IMR-90 (cell line): ENCODE measurements around the gene ZNF207. TPM values are rescaled to one million over a fixed set of nuclear protein-coding genes. Genes with fewer than 3 reads are reported as not detected.

ENCODE experiments used
- ATAC-seq: fragments of 200-7000 bp; cut with Tn5 transposase; 2 replicates; pipeline ENCODE4 v1.9.1; 2020; ENCODE audit warnings: low read depth, mild to moderate bottlenecking, moderate library complexity
- BruUV-seq: library from RNA; stranded (reverse); fragments of 400-500 nt; replicated peaks from 2 replicates; lab custom pipeline; 2021; lab: Mats Ljungman, UMichigan
- CTCF ChIA-PET: fragments of 300-600 bp; formaldehyde crosslinking; extraction: SDS; loops from one replicate; lab custom pipeline; 2021; ENCODE audit warnings: antibody characterized with exemption; lab: Yijun Ruan, JAX
- POLR2A ChIA-PET: fragments of 300-600 bp; sonication (Branson Sonifier 250); formaldehyde crosslinking; loops from one replicate; lab custom pipeline; 2022; ENCODE audit warnings: antibody characterized with exemption; ENCODE audit not compliant: unreplicated experiment; lab: Charles Lee
- DNase-seq: peaks from one replicate; pipeline ENCODE4 v3.0.0; 2013
- H2AFZ ChIP-seq: replicated peaks from 2 replicates; pipeline ENCODE3; 2013; ENCODE audit warnings: low read length, mild to moderate bottlenecking; ENCODE audit not compliant: poor library complexity
- H2AK5ac ChIP-seq: 2 replicates; pipeline ENCODE4 v1.6.1; 2013; ENCODE audit warnings: low read depth, low read length, inconsistent platforms
- H2AK9ac ChIP-seq: replicated peaks from 2 replicates; pipeline ENCODE3; 2013; ENCODE audit warnings: mild to moderate bottlenecking, low read depth, low read length, moderate library complexity; ENCODE audit not compliant: poor library complexity
- H2BK120ac ChIP-seq: 2 replicates; pipeline ENCODE4 v1.6.1; 2013; ENCODE audit warnings: low read depth, low read length, inconsistent platforms
- H2BK15ac ChIP-seq: 3 replicates; pipeline ENCODE4 v1.6.1; 2013; ENCODE audit warnings: low read depth, low read length, inconsistent platforms
- H2BK20ac ChIP-seq: 2 replicates; pipeline ENCODE4 v1.6.1; 2013; ENCODE audit warnings: low read depth, mild to moderate bottlenecking, inconsistent platforms, low read length, moderate library complexity
- H2BK5ac ChIP-seq: 2 replicates; pipeline ENCODE4 v1.6.1; 2013; ENCODE audit warnings: mild to moderate bottlenecking, low read depth, low read length, inconsistent platforms; ENCODE audit not compliant: poor library complexity, severe bottlenecking
- H3K14ac ChIP-seq: replicated peaks from 2 replicates; pipeline ENCODE4 v1.6.1; 2013; ENCODE audit warnings: low read depth, low read length, inconsistent platforms
- H3K18ac ChIP-seq: 2 replicates; pipeline ENCODE4 v1.6.1; 2013; ENCODE audit warnings: low read depth, low read length, control low read depth
- H3K23ac ChIP-seq: 2 replicates; pipeline ENCODE4 v1.6.1; 2013; ENCODE audit warnings: low read depth, low read length, inconsistent platforms
- H3K27ac ChIP-seq: 2 replicates; pipeline ENCODE4 v1.5.1; 2013; ENCODE audit warnings: mild to moderate bottlenecking, control low read depth, low read length; ENCODE audit not compliant: insufficient read depth
- H3K27me3 ChIP-seq: 2 replicates; pipeline ENCODE4 v1.6.1; 2013; ENCODE audit warnings: low read length; ENCODE audit not compliant: control insufficient read depth, insufficient read depth
- H3K36me3 ChIP-seq: 2 replicates; pipeline ENCODE4 v1.6.1; 2013; ENCODE audit warnings: low read length, mixed read lengths; ENCODE audit not compliant: control insufficient read depth, insufficient read depth
- H3K4ac ChIP-seq: 2 replicates; pipeline ENCODE4 v1.6.1; 2013; ENCODE audit warnings: low read depth, low read length, inconsistent platforms
- H3K4me1 ChIP-seq: 2 replicates; pipeline ENCODE4 v1.6.1; 2013; ENCODE audit warnings: low read length, mixed read lengths; ENCODE audit not compliant: control insufficient read depth, insufficient read depth
- H3K4me2 ChIP-seq: 2 replicates; pipeline ENCODE4 v1.6.1; 2013; ENCODE audit warnings: low read depth, mild to moderate bottlenecking, control low read depth, low read length, moderate library complexity
- H3K4me3 ChIP-seq: 2 replicates; pipeline ENCODE4 v1.5.1; 2013; ENCODE audit warnings: low read depth, mild to moderate bottlenecking, control low read depth, low read length, moderate library complexity; ENCODE audit not compliant: insufficient read depth
- H3K56ac ChIP-seq: 2 replicates; pipeline ENCODE4 v1.6.1; 2013; ENCODE audit warnings: low read length, inconsistent platforms; ENCODE audit not compliant: insufficient read depth; ENCODE audit errors: extremely low read depth
- H3K79me1 ChIP-seq, 2 experiments: 2 replicates each; pipeline ENCODE4 v1.6.1; 2013; ENCODE audit warnings: low read length in 2 of 2, inconsistent platforms in 1 of 2, low read depth in 1 of 2
- H3K9ac ChIP-seq: 2 replicates; pipeline ENCODE4 v1.6.1; 2013; ENCODE audit warnings: low read depth, low read length, control low read depth
- H3K9me1 ChIP-seq: 2 replicates; pipeline ENCODE4 v1.6.1; 2013; ENCODE audit warnings: low read length, inconsistent platforms; ENCODE audit not compliant: insufficient read depth
- H3K9me3 ChIP-seq: 2 replicates; pipeline ENCODE4 v1.6.1; 2013; ENCODE audit warnings: low read length; ENCODE audit not compliant: control insufficient read depth, insufficient read depth
- H4K20me1 ChIP-seq: 2 replicates; pipeline ENCODE4 v1.6.1; 2013; ENCODE audit warnings: low read length, inconsistent platforms; ENCODE audit not compliant: insufficient read depth
- H4K5ac ChIP-seq: 2 replicates; pipeline ENCODE4 v1.6.1; 2013; ENCODE audit warnings: mild to moderate bottlenecking, low read depth, low read length, control low read depth
- H4K8ac ChIP-seq, 2 experiments: 2 replicates each; pipeline ENCODE4 v1.6.1; 2013; ENCODE audit warnings: low read depth in 2 of 2, low read length in 2 of 2, control low read depth in 1 of 2, inconsistent platforms in 1 of 2
- H4K91ac ChIP-seq: 2 replicates; pipeline ENCODE4 v1.6.1; 2013; ENCODE audit warnings: low read depth, low read length, inconsistent platforms; ENCODE audit not compliant: insufficient read depth
- BHLHE40 ChIP-seq: fragments of 150-350 bp; IDR thresholded peaks from 2 replicates; pipeline ENCODE4 v1.6.1; 2016; ENCODE audit warnings: mild to moderate bottlenecking, low read depth, low read length
- CEBPB ChIP-seq: IDR thresholded peaks from 2 replicates; pipeline ENCODE4 v1.6.1; 2012; ENCODE audit warnings: low read depth, low read length, improper control_type of control experiment
- CHD1 ChIP-seq: IDR thresholded peaks from 2 replicates; pipeline ENCODE4 v1.6.1; 2012; ENCODE audit warnings: low read depth, low read length, improper control_type of control experiment
- FOS ChIP-seq: fragments of 150-350 bp; IDR thresholded peaks from 2 replicates; pipeline ENCODE4 v1.6.1; 2016; ENCODE audit warnings: low read depth, low read length
- MAZ ChIP-seq: IDR thresholded peaks from 2 replicates; pipeline ENCODE4 v1.6.1; 2012; ENCODE audit warnings: low read depth, mild to moderate bottlenecking, low read length, improper control_type of control experiment, moderate library complexity, borderline replicate concordance
- RCOR1 ChIP-seq: IDR thresholded peaks from 2 replicates; pipeline ENCODE4 v1.6.1; 2012; ENCODE audit warnings: mild to moderate bottlenecking, low read length, improper control_type of control experiment; ENCODE audit not compliant: insufficient replicate concordance
- RFX5 ChIP-seq: IDR thresholded peaks from 2 replicates; pipeline ENCODE4 v1.8.0; 2012; ENCODE audit warnings: low read depth, mild to moderate bottlenecking, low read length, moderate library complexity
- SMC3 ChIP-seq: fragments of 150-350 bp; IDR thresholded peaks from 2 replicates; pipeline ENCODE4 v1.6.1; 2016; ENCODE audit warnings: low read depth, mild to moderate bottlenecking, antibody characterized with exemption, low read length, moderate library complexity
- whole genome bisulfite sequencing, 2 experiments: methylation state at CpG; one replicate each; pipeline versions ENCODE4 v1.1.5 to v1.1.7; 2013; ENCODE audit warnings: missing lambda C conversion rate in 2 of 2; ENCODE audit not compliant: insufficient read length in 1 of 2; ENCODE audit errors: extremely low coverage in 2 of 2; 5-methylcytosine and 5-hydroxymethylcytosine counted together
- dilution Hi-C: fragments of 300-500 bp; cut with HindIII; formaldehyde crosslinking; loops from one replicate; pipeline ENCODE4 v1.14.3; 2018; ENCODE audit warnings: low sequenced_read_pairs; ENCODE audit not compliant: unreplicated experiment
- in situ Hi-C: fragments of 300-500 bp; cut with MboI; formaldehyde crosslinking; loops from 3 replicates; pipeline ENCODE4 v1.14.3; 2019; ENCODE audit warnings: low sequenced_read_pairs, inconsistent platforms, mixed read lengths
- intact Hi-C: fragments of 100-400 bp; cut with micrococcal nuclease; formaldehyde crosslinking; loops from 2 replicates; pipeline ENCODE4 v1.10.0; 2022
- polyA plus RNA-seq, 3 experiments: library from polyadenylated mRNA; depleted of rRNA; stranded (reverse); fragments of >200 nt; gene quantifications; 2 replicates each; pipeline ENCODE4 v1.2.3, GENCODE V29; 2012; ENCODE audit warnings: low replicate concordance in 1 of 3
- total RNA-seq: library from RNA; depleted of rRNA; stranded (reverse); fragments of >200 nt; gene quantifications from 2 replicates; pipeline ENCODE4 v1.2.3, GENCODE V29; 2012
- TF ChIP-seq, protein P1 (sequence below): fragments of 150-350 bp; IDR thresholded peaks from 2 replicates; pipeline ENCODE4 v1.6.1; 2017; ENCODE audit warnings: mild to moderate bottlenecking, antibody characterized with exemption, low read length, low read depth
- TF ChIP-seq, protein P2 (sequence below): conservative IDR thresholded peaks from 2 replicates; pipeline ENCODE4 v1.5.1; 2012; ENCODE audit warnings: mild to moderate bottlenecking, low read depth, low read length, improper control_type of control experiment
- TF ChIP-seq, protein P3 (sequence below): fragments of 150-350 bp; IDR thresholded peaks from 2 replicates; pipeline ENCODE4 v1.6.1; 2016; ENCODE audit warnings: low read depth, mild to moderate bottlenecking, low read length, moderate library complexity, borderline replicate concordance

ZNF207 gene
- total and polyA plus RNA-seq, 2 of the 4 experiments (the other 2 are of a cell fraction), result 199 to 207 TPM

DNA sequence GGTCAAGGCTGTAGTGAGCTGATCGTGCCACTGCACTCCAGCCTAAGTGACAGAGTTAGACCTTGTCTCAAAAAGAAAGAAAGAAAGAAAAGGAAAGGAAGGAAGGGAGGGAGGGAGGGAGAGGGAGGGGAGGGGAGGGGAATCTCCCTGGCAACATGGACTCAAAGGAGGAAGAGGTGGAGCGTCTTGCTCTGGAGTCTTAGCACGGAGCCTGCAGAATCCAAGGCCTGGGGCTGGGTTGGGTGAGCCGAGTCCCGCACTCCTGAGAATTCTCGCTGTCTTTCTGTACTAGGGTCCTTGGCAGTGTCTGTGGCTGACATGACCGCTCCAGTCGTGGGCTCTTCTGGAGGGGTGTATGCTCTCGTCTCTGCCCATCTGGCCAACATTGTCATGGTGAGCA, 44.9 kb upstream of the ZNF207 start:
- Histone ChIP-seq H3K18ac (no peak overlapping the region), H3K27ac (no peak overlapping the region), H3K9ac (no peak overlapping the region), H3K23ac (no peak overlapping the region), H3K79me1 (no peaks in the 10 kb centered on the region), H4K8ac (no peak overlapping the region), H3K56ac (no peak overlapping the region), H2BK120ac (no peak overlapping the region), H3K4me3 (no peak overlapping the region), H3K4ac (no peak overlapping the region), H4K5ac (no peak overlapping the region), H2BK15ac (no peak overlapping the region), H3K36me3 (no peaks in the 10 kb centered on the region), H2BK5ac (no peak overlapping the region), H2AK5ac (no peak overlapping the region), H2AK9ac (no peak overlapping the region), H3K27me3 (peaks cover 35% of the 10 kb centered on the region), H2BK20ac (no peak overlapping the region), H3K9me1 (no peaks in the 10 kb centered on the region), H4K91ac (no peak overlapping the region), H3K9me3 (no peaks in the 10 kb centered on the region), H3K14ac (no peak overlapping the region), H3K4me1 (no peaks in the 10 kb centered on the region), H4K20me1 (no peaks in the 10 kb centered on the region), H2AFZ (no peak overlapping the region), H3K4me2 (no peak overlapping the region)
- ATAC-seq, result no peak
- CTCF ChIA-PET, result no interaction called here
- dilution Hi-C loops (no loop called here), in situ Hi-C loops (no loop called here), intact Hi-C loops (no loop called here)
- POLR2A ChIA-PET, result no interaction called here
- 75% methylated on average over 2 of the region's 9 CpGs; no CpG with 5 or more reads in 1 of the 2 experiments for WGBS, 2 experiments
- TF ChIP-seq BHLHE40, result no peak
- no peak for TF ChIP-seq MAZ
- TF ChIP-seq, protein P1, sequence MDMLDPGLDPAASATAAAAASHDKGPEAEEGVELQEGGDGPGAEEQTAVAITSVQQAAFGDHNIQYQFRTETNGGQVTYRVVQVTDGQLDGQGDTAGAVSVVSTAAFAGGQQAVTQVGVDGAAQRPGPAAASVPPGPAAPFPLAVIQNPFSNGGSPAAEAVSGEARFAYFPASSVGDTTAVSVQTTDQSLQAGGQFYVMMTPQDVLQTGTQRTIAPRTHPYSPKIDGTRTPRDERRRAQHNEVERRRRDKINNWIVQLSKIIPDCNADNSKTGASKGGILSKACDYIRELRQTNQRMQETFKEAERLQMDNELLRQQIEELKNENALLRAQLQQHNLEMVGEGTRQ, result no peak
- TF ChIP-seq RCOR1, result no peak
- TF ChIP-seq, protein P2, sequence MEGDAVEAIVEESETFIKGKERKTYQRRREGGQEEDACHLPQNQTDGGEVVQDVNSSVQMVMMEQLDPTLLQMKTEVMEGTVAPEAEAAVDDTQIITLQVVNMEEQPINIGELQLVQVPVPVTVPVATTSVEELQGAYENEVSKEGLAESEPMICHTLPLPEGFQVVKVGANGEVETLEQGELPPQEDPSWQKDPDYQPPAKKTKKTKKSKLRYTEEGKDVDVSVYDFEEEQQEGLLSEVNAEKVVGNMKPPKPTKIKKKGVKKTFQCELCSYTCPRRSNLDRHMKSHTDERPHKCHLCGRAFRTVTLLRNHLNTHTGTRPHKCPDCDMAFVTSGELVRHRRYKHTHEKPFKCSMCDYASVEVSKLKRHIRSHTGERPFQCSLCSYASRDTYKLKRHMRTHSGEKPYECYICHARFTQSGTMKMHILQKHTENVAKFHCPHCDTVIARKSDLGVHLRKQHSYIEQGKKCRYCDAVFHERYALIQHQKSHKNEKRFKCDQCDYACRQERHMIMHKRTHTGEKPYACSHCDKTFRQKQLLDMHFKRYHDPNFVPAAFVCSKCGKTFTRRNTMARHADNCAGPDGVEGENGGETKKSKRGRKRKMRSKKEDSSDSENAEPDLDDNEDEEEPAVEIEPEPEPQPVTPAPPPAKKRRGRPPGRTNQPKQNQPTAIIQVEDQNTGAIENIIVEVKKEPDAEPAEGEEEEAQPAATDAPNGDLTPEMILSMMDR, result no peak
- no peak for TF ChIP-seq RFX5
- no peak for TF ChIP-seq CEBPB
- TF ChIP-seq SMC3, result no peak
- TF ChIP-seq, protein P3, sequence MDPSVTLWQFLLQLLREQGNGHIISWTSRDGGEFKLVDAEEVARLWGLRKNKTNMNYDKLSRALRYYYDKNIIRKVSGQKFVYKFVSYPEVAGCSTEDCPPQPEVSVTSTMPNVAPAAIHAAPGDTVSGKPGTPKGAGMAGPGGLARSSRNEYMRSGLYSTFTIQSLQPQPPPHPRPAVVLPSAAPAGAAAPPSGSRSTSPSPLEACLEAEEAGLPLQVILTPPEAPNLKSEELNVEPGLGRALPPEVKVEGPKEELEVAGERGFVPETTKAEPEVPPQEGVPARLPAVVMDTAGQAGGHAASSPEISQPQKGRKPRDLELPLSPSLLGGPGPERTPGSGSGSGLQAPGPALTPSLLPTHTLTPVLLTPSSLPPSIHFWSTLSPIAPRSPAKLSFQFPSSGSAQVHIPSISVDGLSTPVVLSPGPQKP, result no peak
- TF ChIP-seq FOS, result no peak
- no peak for TF ChIP-seq CHD1
- no peak for DNase-seq
- BruUV-seq, result no TSS peak
